Cerebellar nuclear complex (tissue), 1 donor: ENCODE data around the gene BARX1.
"Not testable (repeated sequence)": the region's sequence is repeated elsewhere in the genome, so short reads cannot be mapped to it uniquely, and the experiment has no call there.

ENCODE experiments used
- DNase-seq, 2 experiments: peaks; one replicate each; lab custom pipeline; 2025; lab: John Stamatoyannopoulos, UW

The BARX1 gene

GRCh38 chr9:93951655-93952118, 3.5 kb downstream of the BARX1 start:
- DNase-seq, result no peak

GRCh38 chr9:93950619-93951601, 4.2 kb downstream of the BARX1 start:
- DNase-seq, result no peak

GRCh38 chr9:93949694-93950449, 5.3 kb downstream of the BARX1 start:
- DNase-seq, result no peak

- no peak for DNase-seq
These were observed 6.0 kb downstream of the BARX1 start for GRCh38 chr9:93949073-93949693.

- DNase-seq, result no peak
These were observed 6.6 kb downstream of the BARX1 start for GRCh38 chr9:93948441-93949072.

- DNase-seq, result no peak
These were observed 7.6 kb downstream of the BARX1 start for GRCh38 chr9:93947409-93948070.

GRCh38 chr9:93946338-93946712, 8.8 kb downstream of the BARX1 start:
- DNase-seq, result no peak

GRCh38 chr9:93945400-93946337, 9.5 kb downstream of the BARX1 start:
- DNase-seq, result no peak

GRCh38 chr9:93944011-93944410, 11.1 kb downstream of the BARX1 start:
- no peak for DNase-seq

- no peak for DNase-seq
These were observed 13.0 kb downstream of the BARX1 start for GRCh38 chr9:93942161-93942560.

- DNase-seq, result no peak
These were observed 13.7 kb downstream of the BARX1 start for GRCh38 chr9:93941493-93941892.

- DNase-seq, result no peak
These were observed 14.2 kb downstream of the BARX1 start for GRCh38 chr9:93940951-93941350.

- not testable (repeated sequence) for DNase-seq
These were observed 15.6 kb downstream of the BARX1 start for GRCh38 chr9:93939589-93939988.

GRCh38 chr9:93937193-93937592, 18.0 kb downstream of the BARX1 start:
- no peak for DNase-seq

GRCh38 chr9:93931905-93932304, 23.2 kb downstream of the BARX1 start:
- DNase-seq, result no peak

GRCh38 chr9:93930070-93930469, 25.1 kb downstream of the BARX1 start:
- DNase-seq, result no peak

- no peak for DNase-seq
These were observed 25.9 kb downstream of the BARX1 start for GRCh38 chr9:93929231-93929630.

- DNase-seq, result no peak
These were observed 32.6 kb downstream of the BARX1 start for GRCh38 chr9:93922535-93922934.

GRCh38 chr9:93920131-93920800, 34.9 kb downstream of the BARX1 start:
- DNase-seq, result no peak

GRCh38 chr9:93918061-93918460, 37.1 kb downstream of the BARX1 start:
- DNase-seq, result no peak
